Large intestine (tissue), 3 donors: ENCODE measurements around the gene GJB6. TPM values are rescaled to one million over a fixed set of nuclear protein-coding genes. Genes with fewer than 3 reads are reported as not detected.
A peak's percentile ranks its signal among the peaks of the same experiment; 100 is the strongest.

Source experiments
- DNase-seq, 2 donors: peaks; one replicate each; pipeline versions ENCODE4 v3.0.0 to v3.0.0-alpha.2; 2013
- H3K27ac ChIP-seq: one replicate; pipeline ENCODE4 v1.5.1; 2013; ENCODE audit warnings: low read length
- H3K27me3 ChIP-seq: 2 replicates; pipeline ENCODE4 v1.6.1; 2013; ENCODE audit warnings: low read length; ENCODE audit not compliant: control insufficient read depth, insufficient read depth
- H3K36me3 ChIP-seq: 2 replicates; pipeline ENCODE4 v1.6.1; 2013; ENCODE audit warnings: low read length; ENCODE audit not compliant: control insufficient read depth, insufficient read depth
- H3K4me1 ChIP-seq: one replicate; pipeline ENCODE4 v1.6.1; 2013; ENCODE audit warnings: low read length; ENCODE audit not compliant: control insufficient read depth, insufficient read depth
- H3K4me3 ChIP-seq: one replicate; pipeline ENCODE4 v1.5.1; 2013; ENCODE audit warnings: low read length
- H3K9me3 ChIP-seq: one replicate; pipeline ENCODE4 v1.6.1; 2013; ENCODE audit warnings: mild to moderate bottlenecking, low read depth, low read length, moderate library complexity; ENCODE audit not compliant: control insufficient read depth
- WGBS: methylation state at CpG from one replicate; pipeline ENCODE4 v1.1.5; 2013; ENCODE audit warnings: low lambda C conversion rate; ENCODE audit not compliant: insufficient coverage; 5-methylcytosine and 5-hydroxymethylcytosine counted together
- polyA plus RNA-seq: library from polyadenylated mRNA; unstranded; fragments of 120-200 nt; gene quantifications from one replicate; pipeline ENCODE4 v1.2.1, GENCODE V29; 2013

GJB6 gene
- polyA plus RNA-seq, 1 donor = 0.25 TPM

GRCh38 chr13:20195801-20196200 lies 36.3 kb downstream of the GJB6 start:
- no peak overlapping the region for H3K27ac ChIP-seq
- no peak overlapping the region for H3K4me3 ChIP-seq
- no peaks in the 10 kb centered on the region for H3K36me3 ChIP-seq
- H3K4me1 ChIP-seq = peaks cover 27% of the 10 kb centered on the region
- peaks cover 6% of the 10 kb centered on the region for H3K9me3 ChIP-seq
- DNase-seq = no peak
- WGBS = 96% methylated on average over 4 of the region's 8 CpGs
- peaks cover 59% of the 10 kb centered on the region for H3K27me3 ChIP-seq

GRCh38 chr13:20193907-20194631 lies 38.0 kb downstream of the GJB6 start:
- DNase-seq = no peak
- no peak overlapping the region for H3K4me3 ChIP-seq
- WGBS = no CpG with 5 or more reads among the region's 27 CpGs
- H3K36me3 ChIP-seq = no peaks in the 10 kb centered on the region
- peaks cover 6% of the 10 kb centered on the region for H3K9me3 ChIP-seq
- H3K4me1 ChIP-seq = peaks cover 32% of the 10 kb centered on the region
- H3K27me3 ChIP-seq = peaks cover 68% of the 10 kb centered on the region
- no peak overlapping the region for H3K27ac ChIP-seq

GRCh38 chr13:20193162-20193906 lies 38.8 kb downstream of the GJB6 start:
- H3K36me3 ChIP-seq = no peaks in the 10 kb centered on the region
- peaks cover 31% of the 10 kb centered on the region for H3K4me1 ChIP-seq
- peaks cover 69% of the 10 kb centered on the region for H3K27me3 ChIP-seq
- WGBS = no CpG with 5 or more reads among the region's 53 CpGs
- peaks cover 6% of the 10 kb centered on the region for H3K9me3 ChIP-seq
- peak overlapping the region; percentile 9 for H3K4me3 ChIP-seq
- peak in 1 of 2 donors; percentile 20 for DNase-seq
- H3K27ac ChIP-seq = no peak overlapping the region

GRCh38 chr13:20192836-20193161 lies 39.3 kb downstream of the GJB6 start, which contains the start of gene GJB2:
Gene GJB2 (minus strand): TSS chr13:20192938. CDS start chr13:20189581, 3,357 bp downstream.
- Histone ChIP-seq H3K27me3 (peaks cover 69% of the 10 kb centered on the region), H3K27ac (no peak within 1 kb of the TSS), H3K4me1 (peaks cover 27% of the 10 kb centered on the region), H3K9me3 (peaks cover 6% of the 10 kb centered on the region), H3K4me3 (peak within 1 kb of the TSS; percentile 43), H3K36me3 (no peaks in the 10 kb centered on the region)
- no CpG with 5 or more reads among the region's 39 CpGs for WGBS
- DNase-seq = peak in 1 of 2 donors; percentile 33

- H3K36me3 ChIP-seq = no peaks in the 10 kb centered on the region
- H3K4me3 ChIP-seq = peak overlapping the region; percentile 43
- peaks cover 6% of the 10 kb centered on the region for H3K9me3 ChIP-seq
- peaks cover 22% of the 10 kb centered on the region for H3K4me1 ChIP-seq
- H3K27me3 ChIP-seq = peaks cover 69% of the 10 kb centered on the region
- DNase-seq = peak in 1 of 2 donors; percentile 52
- WGBS = no CpG with 5 or more reads among the region's 73 CpGs
- H3K27ac ChIP-seq = no peak overlapping the region
Measured at GRCh38 chr13:20192158-20192835, 39.8 kb downstream of the GJB6 start.

- H3K27me3 ChIP-seq = peaks cover 65% of the 10 kb centered on the region
- peak in 1 of 2 donors; percentile 43 for DNase-seq
- no CpG with 5 or more reads among the region's 24 CpGs for WGBS
- peaks cover 6% of the 10 kb centered on the region for H3K9me3 ChIP-seq
- peaks cover 22% of the 10 kb centered on the region for H3K4me1 ChIP-seq
- no peak overlapping the region for H3K27ac ChIP-seq
- peak overlapping the region; percentile 43 for H3K4me3 ChIP-seq
- H3K36me3 ChIP-seq = no peaks in the 10 kb centered on the region
Measured at GRCh38 chr13:20191311-20192157, 40.6 kb downstream of the GJB6 start.

GRCh38 chr13:20190481-20191310 lies 41.4 kb downstream of the GJB6 start:
- Histone ChIP-seq H3K4me1 (peaks cover 22% of the 10 kb centered on the region), H3K9me3 (peaks cover 6% of the 10 kb centered on the region), H3K27me3 (peaks cover 58% of the 10 kb centered on the region), H3K27ac (no peak overlapping the region), H3K4me3 (no peak overlapping the region), H3K36me3 (no peaks in the 10 kb centered on the region)
- DNase-seq = no peak
- WGBS = 13% methylated on average over 1 of the region's 16 CpGs

GRCh38 chr13:20190076-20190475 lies 42.0 kb downstream of the GJB6 start:
- H3K27me3 ChIP-seq = peaks cover 53% of the 10 kb centered on the region
- H3K27ac ChIP-seq = no peak overlapping the region
- peaks cover 6% of the 10 kb centered on the region for H3K9me3 ChIP-seq
- H3K4me3 ChIP-seq = no peak overlapping the region
- WGBS = no CpG with 5 or more reads among the region's 5 CpGs
- H3K36me3 ChIP-seq = no peaks in the 10 kb centered on the region
- DNase-seq = no peak
- peaks cover 22% of the 10 kb centered on the region for H3K4me1 ChIP-seq

- no peak overlapping the region for H3K27ac ChIP-seq
- peaks cover 44% of the 10 kb centered on the region for H3K27me3 ChIP-seq
- no peaks in the 10 kb centered on the region for H3K36me3 ChIP-seq
- H3K9me3 ChIP-seq = peaks cover 6% of the 10 kb centered on the region
- H3K4me3 ChIP-seq = no peak overlapping the region
- peaks cover 19% of the 10 kb centered on the region for H3K4me1 ChIP-seq
- no peak for DNase-seq
- WGBS = 100% methylated on average over 3 of the region's 28 CpGs
Measured at GRCh38 chr13:20188667-20189553, 43.2 kb downstream of the GJB6 start.
